HepG2 (cell line): ENCODE data around the gene ZBED3. TPM values are rescaled to one million over a fixed set of nuclear protein-coding genes. Genes with fewer than 3 reads are reported as not detected.

Source experiments
- ATAC-seq: fragments of 200-7000 bp; cut with Tn5 transposase; 3 replicates; pipeline ENCODE4 v1.9.1; 2020; ENCODE audit warnings: mild to moderate bottlenecking, moderate library complexity
- BruUV-seq: library from RNA; stranded (reverse); fragments of 400-500 nt; replicated peaks from 2 replicates; lab custom pipeline; 2021; lab: Mats Ljungman, UMichigan
- CTCF ChIA-PET: fragments of 300-600 bp; formaldehyde crosslinking; extraction: SDS; loops from one replicate; lab custom pipeline; 2021; ENCODE audit warnings: low total read pairs, inconsistent platforms, low intra/inter-chr PET ratio; lab: Yijun Ruan, JAX
- POLR2A ChIA-PET: fragments of 350-600 bp; sonication (Branson Sonifier 250); formaldehyde crosslinking; loops from one replicate; lab custom pipeline; 2020; ENCODE audit warnings: antibody characterized with exemption, inconsistent platforms; lab: Yijun Ruan, JAX
- DNase-seq: peaks from one replicate; pipeline ENCODE4 v3.0.0-alpha.2; 2015; ENCODE audit warnings: low spot score
- FAIRE-seq: peaks from 3 replicates; lab custom pipeline; 2011; peaks lifted over from hg19 to GRCh38; lab: Jason Lieb, UNC
- H2AFZ ChIP-seq: one replicate; pipeline ENCODE4 v1.6.1; 2011; ENCODE audit warnings: low read length, inconsistent platforms
- H3K27ac ChIP-seq: fragments of 300-600 bp; 3 replicates; pipeline ENCODE4 v1.8.0; 2011; ENCODE audit warnings: mixed run types, mild to moderate bottlenecking, mixed read lengths, low read length, inconsistent platforms; ENCODE audit not compliant: insufficient read depth; ENCODE audit errors: extremely low read length
- H3K27me3 ChIP-seq, 2 experiments: fragments of 200-600 bp in 1 of 2; 2 replicates in 1 of 2; 3 replicates in 1 of 2; pipeline versions ENCODE4 v1.6.0 to v1.8.0; 2011; ENCODE audit warnings: low read length in 2 of 2, mild to moderate bottlenecking in 2 of 2, moderate library complexity in 2 of 2, inconsistent platforms in 1 of 2; ENCODE audit not compliant: insufficient read depth in 2 of 2, control insufficient read depth in 1 of 2
- H3K36me3 ChIP-seq, 2 experiments: fragments of 200-600 bp in 1 of 2; replicated peaks in 1 of 2; 2 replicates in 1 of 2; 3 replicates in 1 of 2; pipeline versions ENCODE4 v1.5.1 to v1.8.0; 2011; ENCODE audit warnings: low read length in 2 of 2, inconsistent platforms in 1 of 2; ENCODE audit not compliant: insufficient read depth in 2 of 2, control insufficient read depth in 1 of 2
- H3K4me1 ChIP-seq: 2 replicates; pipeline ENCODE4 v1.5.1; 2012; ENCODE audit warnings: low read length, inconsistent platforms; ENCODE audit not compliant: insufficient read depth
- H3K4me2 ChIP-seq: 2 replicates; pipeline ENCODE4 v1.6.0; 2011; ENCODE audit warnings: low read depth, low read length, inconsistent platforms
- H3K4me3 ChIP-seq, 3 experiments: fragments of 200-600 bp in 1 of 3; sonication (generic), shearing (Covaris generic) in 1 of 3; replicated peaks in 1 of 3; 2 replicates each; pipeline ENCODE4 v1.5.1; 2011 to 2016; ENCODE audit warnings: low read length in 3 of 3, inconsistent platforms in 2 of 3, low read depth in 2 of 3, mild to moderate bottlenecking in 2 of 3, control low read depth in 1 of 3, mixed read lengths in 1 of 3; ENCODE audit not compliant: insufficient read depth in 1 of 3
- H3K79me2 ChIP-seq: one replicate; pipeline ENCODE4 v1.6.1; 2011; ENCODE audit warnings: low read length, inconsistent platforms; ENCODE audit not compliant: insufficient read depth
- H3K9ac ChIP-seq: 2 replicates; pipeline ENCODE4 v1.6.0; 2011; ENCODE audit warnings: mild to moderate bottlenecking, low read depth, low read length, inconsistent platforms; ENCODE audit not compliant: insufficient read depth
- H3K9me3 ChIP-seq: 2 replicates; pipeline ENCODE4 v1.5.1; 2012; ENCODE audit warnings: mild to moderate bottlenecking, low read length
- H4K20me1 ChIP-seq: 2 replicates; pipeline ENCODE4 v1.6.0; 2011; ENCODE audit warnings: inconsistent platforms, mild to moderate bottlenecking, low read length, moderate library complexity; ENCODE audit not compliant: insufficient read depth
- ARID5B ChIP-seq: IDR thresholded peaks from 2 replicates; pipeline ENCODE4 v1.4.0; 2020; ENCODE audit warnings: mild to moderate bottlenecking, missing genetic modification reagents
- CEBPZ ChIP-seq: IDR thresholded peaks from 2 replicates; pipeline ENCODE4 v1.6.1; 2012; ENCODE audit warnings: low read length, improper control_type of control experiment
- FLYWCH1 ChIP-seq: sonication (generic); formaldehyde crosslinking; IDR thresholded peaks from 2 replicates; pipeline ENCODE4 v1.8.1; 2023; ENCODE audit warnings: mild to moderate bottlenecking, missing genetic modification reagents
- GLI4 ChIP-seq: sonication (generic); formaldehyde crosslinking; IDR thresholded peaks from 2 replicates; pipeline ENCODE4 v1.5.1; 2020; ENCODE audit warnings: missing genetic modification reagents, mild to moderate bottlenecking, moderate library complexity, borderline replicate concordance
- KDM5B ChIP-seq: sonication (generic); formaldehyde crosslinking; IDR thresholded peaks from 2 replicates; pipeline ENCODE4 v1.4.0; 2020; ENCODE audit warnings: missing genetic modification reagents, mild to moderate bottlenecking, borderline replicate concordance
- MLX ChIP-seq: IDR thresholded peaks from 2 replicates; pipeline ENCODE4 v1.6.1; 2016
- MXI1 ChIP-seq: IDR thresholded peaks from 3 replicates; pipeline ENCODE4 v1.6.1; 2012; ENCODE audit warnings: low read depth, low read length, inconsistent platforms, borderline replicate concordance
- NR1H2 ChIP-seq: sonication (generic); formaldehyde crosslinking; IDR thresholded peaks from 2 replicates; pipeline ENCODE4 v1.8.1; 2022; ENCODE audit warnings: low read depth, missing genetic modification reagents, borderline replicate concordance
- RFXANK ChIP-seq: IDR thresholded peaks from 2 replicates; pipeline ENCODE4 v1.6.1; 2016
- SKI ChIP-seq: fragments of 450-650 bp; IDR thresholded peaks from one replicate; pipeline ENCODE4 v1.6.1; 2018; ENCODE audit warnings: mild to moderate bottlenecking; ENCODE audit not compliant: partially characterized antibody
- ZFP36L2 ChIP-seq: sonication (generic); formaldehyde crosslinking; IDR thresholded peaks from 2 replicates; pipeline ENCODE4 v1.4.0; 2020; ENCODE audit warnings: missing genetic modification reagents
- ZFP62 ChIP-seq: sonication (generic); formaldehyde crosslinking; IDR thresholded peaks from 2 replicates; pipeline ENCODE4 v1.4.0; 2020; ENCODE audit warnings: missing genetic modification reagents
- ZNF275 ChIP-seq: sonication (generic); formaldehyde crosslinking; IDR thresholded peaks from 2 replicates; pipeline ENCODE4 v1.8.0; 2022; ENCODE audit warnings: missing genetic modification reagents, mild to moderate bottlenecking, inconsistent platforms, borderline replicate concordance
- ZNF768 ChIP-seq: sonication (generic); formaldehyde crosslinking; IDR thresholded peaks from 2 replicates; pipeline ENCODE4 v1.4.0; 2020; ENCODE audit warnings: missing genetic modification reagents
- WGBS: methylation state at CpG from one replicate; pipeline ENCODE4 v1.1.6; 2017; ENCODE audit warnings: low lambda C conversion rate; 5-methylcytosine and 5-hydroxymethylcytosine counted together
- in situ Hi-C: cut with HindIII; loops from 2 replicates; pipeline ENCODE4 v1.10.0; 2017; ENCODE audit warnings: low pct_unique_long_range_greater_than_20kb; ENCODE audit not compliant: extremely low pct_ligation_motif_present
- intact Hi-C: fragments of 100-400 bp; cut with micrococcal nuclease; formaldehyde crosslinking; loops from one replicate; pipeline ENCODE4 v1.10.0; 2022; ENCODE audit not compliant: unreplicated experiment
- polyA plus RNA-seq, 8 experiments: library from polyadenylated mRNA; depleted of rRNA in 3 of 8; stranded (reverse) in 7 of 8; unstranded in 1 of 8; fragments of >200 nt; fragmentation: Illumina TruSeq in 4 of 8; extraction: Trizol in 4 of 8; gene quantifications; 2 replicates each; pipeline versions ENCODE4 v1.2.1 to v1.2.3, GENCODE V29; 2011 to 2016; ENCODE audit warnings: low read depth in 4 of 8, missing spikeins in 1 of 8, mixed read lengths in 1 of 8; ENCODE audit not compliant: insufficient read depth in 1 of 8
- total RNA-seq, 5 experiments: library from RNA; depleted of rRNA; stranded (reverse); fragments of >200 nt; fragmentation: Illumina TruSeq; extraction: Trizol; gene quantifications; 2 replicates each; pipeline ENCODE4 v1.2.3, GENCODE V29; 2016; ENCODE audit warnings: low read depth in 1 of 5

Gene ZBED3
- total and polyA plus RNA-seq, 2 of the 13 experiments (the other 11 are each of a cell fraction or from before 2014, with no cell fraction given): 2.3 to 8.1 TPM

- TF ChIP-seq CEBPZ (no peak), MLX (CRISPR knock-in tag) (no peak), NR1H2 (CRISPR knock-in tag) (no peak), GLI4 (CRISPR knock-in tag) (no peak)
Measured at GRCh38 chr5:77066823-77067442, 20.2 kb downstream of the ZBED3 start (continued).

GRCh38 chr5:77066184-77066583 is 20.9 kb downstream of the ZBED3 start:
- POLR2A ChIA-PET: no interaction called here
- intact Hi-C loops: no loop called here
- no peaks in the 10 kb centered on the region for H4K20me1 ChIP-seq
- no peak overlapping the region for H3K9ac ChIP-seq
- DNase-seq (no peak), FAIRE-seq (no peak), ATAC-seq (no peak)
- no peaks in the 10 kb centered on the region for H3K79me2 ChIP-seq
- no TSS peak for BruUV-seq
- H3K27me3 ChIP-seq: no peaks in the 10 kb centered on the region
- CTCF ChIA-PET: no interaction called here
- H3K4me2 ChIP-seq: no peak overlapping the region
- H3K27ac ChIP-seq: no peak overlapping the region
- H3K4me1 ChIP-seq: no peaks in the 10 kb centered on the region
- TF ChIP-seq ARID5B (CRISPR knock-in tag): no peak
- no peak for TF ChIP-seq ZFP36L2 (CRISPR knock-in tag)
- no peak for TF ChIP-seq ZFP62 (CRISPR knock-in tag)
- TF ChIP-seq MXI1: no peak
- no peak for TF ChIP-seq KDM5B (CRISPR knock-in tag)
- no peak for TF ChIP-seq ZNF768 (CRISPR knock-in tag)
- TF ChIP-seq FLYWCH1: no peak
- TF ChIP-seq SKI: no peak
- no peak for TF ChIP-seq ZNF275 (CRISPR knock-in tag)
- no peak for TF ChIP-seq RFXANK
- TF ChIP-seq, all 625 proteins: peak for 0
- in situ Hi-C loops: no loop called here
- H3K36me3 ChIP-seq: peaks cover 1 to 22% of the 10 kb centered on the region in 2 experiments
- no peaks in the 10 kb centered on the region for H3K9me3 ChIP-seq
- H2AFZ ChIP-seq: no peak overlapping the region
- H3K4me3 ChIP-seq: no peak overlapping the region
- WGBS: 100% methylated on average over 1 of the region's 1 CpG
